Stomach smooth muscle (tissue), 2 donors: Measurements from ENCODE around the gene GPRIN1.
A peak's percentile ranks its signal among the peaks of the same experiment; 100 is the strongest.

Experiments used
- H3K27ac ChIP-seq: one replicate; pipeline ENCODE4 v1.7.0; 2013; ENCODE audit warnings: mild to moderate bottlenecking, low read length, inconsistent platforms
- H3K27me3 ChIP-seq, 2 donors: one replicate each; pipeline ENCODE4 v1.7.0; 2013; ENCODE audit warnings: low read length in 2 of 2; ENCODE audit not compliant: insufficient read depth in 2 of 2, control insufficient read depth in 1 of 2
- H3K36me3 ChIP-seq, 2 donors: one replicate each; pipeline ENCODE4 v1.7.0; 2013; ENCODE audit warnings: low read length in 2 of 2; ENCODE audit not compliant: control insufficient read depth in 2 of 2, insufficient read depth in 2 of 2
- H3K4me1 ChIP-seq: one replicate; pipeline ENCODE4 v1.7.0; 2013; ENCODE audit warnings: low read length; ENCODE audit not compliant: control insufficient read depth, insufficient read depth
- H3K4me3 ChIP-seq, 2 donors: one replicate each; pipeline ENCODE4 v1.7.0; 2013; ENCODE audit warnings: low read length in 2 of 2
- H3K9ac ChIP-seq, 2 donors: one replicate each; pipeline ENCODE4 v1.7.0; 2013; ENCODE audit warnings: low read length in 2 of 2, mild to moderate bottlenecking in 1 of 2
- H3K9me3 ChIP-seq, 2 donors: one replicate each; pipeline ENCODE4 v1.7.0; 2013; ENCODE audit warnings: low read length in 2 of 2; ENCODE audit not compliant: control insufficient read depth in 2 of 2
- donor health status: healthy.
- donor health status: Pancreatic carcinoma.

The GPRIN1 gene

DNA sequence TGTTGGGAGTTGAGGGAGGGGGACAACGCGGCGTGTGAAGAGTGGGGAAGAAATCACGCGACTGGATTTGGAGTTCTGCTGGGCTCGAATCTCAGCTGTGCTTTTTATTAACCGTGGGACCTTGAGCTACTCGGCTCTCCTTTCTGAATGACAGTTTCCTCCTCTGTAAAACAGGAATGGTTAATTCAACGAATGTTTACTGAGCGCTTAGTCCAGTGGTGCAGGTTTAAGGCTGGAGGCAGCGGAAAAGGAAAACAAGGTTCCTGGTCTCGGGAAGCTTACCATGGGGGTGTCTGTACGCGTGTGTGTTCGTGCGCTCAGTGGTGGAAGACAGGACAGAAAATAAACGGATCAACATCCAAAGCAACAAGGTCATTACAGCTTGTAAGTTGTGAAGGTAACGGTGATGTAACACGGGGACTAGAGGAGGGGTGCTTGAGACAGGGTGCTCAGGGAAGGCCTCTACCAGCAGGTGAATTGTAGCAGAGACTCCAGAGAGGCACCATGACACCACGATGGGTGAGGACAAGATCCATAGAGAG, 20.8 kb upstream of the GPRIN1 start:
- Histone ChIP-seq H3K27ac (no peak overlapping the region), H3K27me3 (peaks cover 59 to 65% of the 10 kb centered on the region in 2 donors), H3K4me3 (peak overlapping the region; percentile 40 to 66), H3K9ac (no peak overlapping the region), H3K9me3 (peaks cover 0 to 4% of the 10 kb centered on the region in 2 donors), H3K4me1 (peaks cover 17% of the 10 kb centered on the region), H3K36me3 (no peaks in the 10 kb centered on the region)

DNA sequence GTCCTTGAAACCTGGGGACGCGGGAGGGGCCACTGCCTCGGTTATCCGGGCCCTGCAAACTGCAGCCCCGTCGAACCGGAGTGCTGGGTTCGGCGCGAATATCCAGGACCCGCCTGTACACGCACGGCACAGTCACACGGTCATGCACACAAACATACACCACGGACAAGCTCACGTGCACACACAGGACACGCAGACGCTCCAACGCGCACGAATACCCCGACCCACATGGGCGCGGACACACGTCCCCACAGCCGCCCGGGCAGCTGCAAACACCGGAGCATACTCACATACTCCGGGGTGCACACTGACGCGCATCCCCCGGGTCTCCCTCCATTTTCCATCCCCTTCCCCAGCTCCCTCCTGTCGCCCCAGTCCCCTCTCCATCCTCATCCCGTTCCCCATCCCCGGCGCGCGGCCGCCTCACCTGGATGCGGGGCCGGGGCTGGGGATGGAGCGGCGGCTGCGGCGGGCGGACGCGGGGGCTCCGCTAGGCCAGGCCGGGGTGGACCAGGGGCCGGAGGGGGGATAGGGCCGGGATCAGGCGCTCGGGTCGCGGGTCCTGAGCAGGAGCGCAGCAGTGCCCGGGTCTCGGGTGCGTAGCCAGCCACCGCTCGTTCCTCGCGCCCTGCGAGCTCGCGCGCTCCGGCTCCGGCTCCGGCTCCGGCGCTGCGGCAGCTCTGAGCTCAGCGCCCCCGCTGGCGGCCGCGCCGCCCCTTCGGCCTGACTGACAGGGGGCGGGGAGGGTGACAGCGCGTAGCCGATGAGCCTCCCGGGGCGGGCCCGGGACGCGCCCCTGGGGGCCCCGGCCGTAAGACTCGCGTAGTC, 20.1 kb upstream of the GPRIN1 start, which contains the start of the genes EIF4E1B and SNCB:
TSS of gene EIF4E1B (plus strand) at position 823 of the 828 bp plus-strand sequence. CDS start 12,113 bp downstream, outside the sequence.
TSS of gene SNCB (minus strand) at position 682 of the 828 bp plus-strand sequence. CDS start 880 bp downstream, outside the sequence.
- peaks cover 17% of the 10 kb centered on the region for H3K4me1 ChIP-seq
- H3K4me3 ChIP-seq = peak within 1 kb of the TSS; percentile 40 to 66
- H3K27ac ChIP-seq = no peak within 1 kb of the TSS
- H3K9me3 ChIP-seq = no peaks in the 10 kb centered on the region
- peaks cover 61 to 70% of the 10 kb centered on the region in 2 donors for H3K27me3 ChIP-seq
- H3K9ac ChIP-seq = no peak within 1 kb of the TSS
- no peaks in the 10 kb centered on the region for H3K36me3 ChIP-seq

DNA sequence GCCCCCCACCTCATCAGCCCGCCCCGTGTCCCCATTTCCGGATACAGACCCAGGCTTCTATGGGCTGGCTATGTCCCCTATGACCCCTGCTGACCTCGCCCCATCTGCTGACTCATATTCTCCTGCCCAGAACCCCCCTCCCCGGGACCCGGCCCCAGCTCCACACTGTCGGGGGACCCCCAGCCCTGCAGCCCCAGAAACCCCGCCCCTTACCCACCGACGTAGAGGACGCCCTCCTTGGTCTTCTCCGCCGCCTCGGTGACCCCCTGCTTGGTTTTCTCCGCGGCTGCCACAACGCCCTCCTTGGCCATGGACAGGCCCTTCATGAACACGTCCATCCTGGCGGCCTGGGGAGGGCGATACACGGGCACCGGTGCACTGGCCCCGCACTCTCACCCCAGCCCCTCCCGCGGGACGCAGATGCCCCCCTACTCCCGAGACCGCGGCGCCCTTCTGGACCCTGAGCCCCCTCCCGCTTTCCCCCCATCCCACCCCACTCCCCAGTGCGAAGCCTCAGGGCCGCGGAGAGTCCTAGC, 19.4 kb upstream of the GPRIN1 start:
- peaks cover 62 to 70% of the 10 kb centered on the region in 2 donors for H3K27me3 ChIP-seq
- no peak overlapping the region for H3K27ac ChIP-seq
- H3K36me3 ChIP-seq = no peaks in the 10 kb centered on the region
- H3K4me1 ChIP-seq = peaks cover 17% of the 10 kb centered on the region
- H3K4me3 ChIP-seq = no peak overlapping the region
- H3K9me3 ChIP-seq = no peaks in the 10 kb centered on the region
- H3K9ac ChIP-seq = no peak overlapping the region

DNA sequence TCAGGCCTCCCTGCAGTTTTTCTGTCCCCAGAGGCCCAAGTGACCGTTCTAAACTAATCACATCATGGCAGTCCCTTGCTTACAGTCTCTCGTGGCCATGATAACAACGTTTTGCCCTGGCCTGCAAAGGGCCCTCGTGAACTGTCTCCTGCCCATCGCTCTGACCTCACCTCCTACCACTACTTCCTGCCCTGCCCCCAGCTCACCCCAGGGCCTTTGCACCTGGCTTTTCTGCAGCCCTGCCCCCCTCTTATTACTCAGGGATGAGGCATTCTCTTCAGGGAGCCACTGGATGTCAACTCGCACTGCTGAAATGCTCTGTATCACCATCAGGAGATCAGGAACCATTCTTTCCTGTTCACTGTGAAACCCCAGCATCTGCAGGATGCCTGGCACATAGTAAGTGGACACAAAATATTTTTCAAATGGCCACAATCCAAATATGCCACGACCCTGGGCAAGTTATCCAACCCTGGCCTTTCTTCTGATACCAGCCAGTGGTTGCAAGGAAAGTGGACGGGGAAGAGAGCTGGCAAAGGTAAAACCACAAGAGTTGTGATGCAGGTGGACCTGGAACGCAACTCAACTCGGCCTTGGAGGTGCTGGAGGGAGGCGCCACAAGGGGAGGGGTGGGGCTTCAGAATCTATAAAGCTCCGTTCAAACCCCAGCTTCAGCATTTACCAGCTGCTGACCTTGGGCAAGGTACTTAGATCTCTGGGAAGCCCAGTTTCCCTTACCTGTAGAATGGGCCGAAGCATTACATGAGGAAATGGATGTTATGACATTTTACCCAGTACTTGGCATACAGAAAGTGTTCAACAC, 18.7 kb upstream of the GPRIN1 start:
- no peaks in the 10 kb centered on the region for H3K9me3 ChIP-seq
- no peaks in the 10 kb centered on the region for H3K36me3 ChIP-seq
- H3K27ac ChIP-seq = no peak overlapping the region
- peaks cover 66 to 77% of the 10 kb centered on the region in 2 donors for H3K27me3 ChIP-seq
- peaks cover 17% of the 10 kb centered on the region for H3K4me1 ChIP-seq
- H3K4me3 ChIP-seq = no peak overlapping the region
- no peak overlapping the region for H3K9ac ChIP-seq

DNA sequence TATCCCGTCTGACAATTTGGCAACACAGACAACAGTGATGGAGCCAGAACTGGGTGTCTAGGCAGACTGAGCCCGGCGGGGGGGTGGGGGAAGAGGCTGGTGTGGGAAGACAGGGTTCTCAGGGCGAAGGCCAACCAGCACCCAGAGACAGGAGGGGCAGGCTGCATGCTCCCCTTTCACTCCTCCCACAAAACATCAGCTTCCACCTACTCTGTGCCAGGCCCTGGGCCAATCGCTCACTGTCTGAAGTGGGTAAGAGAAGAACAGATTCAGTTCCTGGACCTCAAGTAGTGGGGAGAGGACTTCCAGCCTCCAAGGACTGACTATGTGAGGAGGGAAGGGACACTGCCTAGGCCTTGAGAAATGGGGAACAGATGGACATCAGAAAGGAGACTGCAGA, 17.6 kb upstream of the GPRIN1 start:
- no peak overlapping the region for H3K4me3 ChIP-seq
- peaks cover 67 to 73% of the 10 kb centered on the region in 2 donors for H3K27me3 ChIP-seq
- no peaks in the 10 kb centered on the region for H3K9me3 ChIP-seq
- H3K27ac ChIP-seq = no peak overlapping the region
- H3K4me1 ChIP-seq = peaks cover 17% of the 10 kb centered on the region
- H3K9ac ChIP-seq = no peak overlapping the region
- no peaks in the 10 kb centered on the region for H3K36me3 ChIP-seq

DNA sequence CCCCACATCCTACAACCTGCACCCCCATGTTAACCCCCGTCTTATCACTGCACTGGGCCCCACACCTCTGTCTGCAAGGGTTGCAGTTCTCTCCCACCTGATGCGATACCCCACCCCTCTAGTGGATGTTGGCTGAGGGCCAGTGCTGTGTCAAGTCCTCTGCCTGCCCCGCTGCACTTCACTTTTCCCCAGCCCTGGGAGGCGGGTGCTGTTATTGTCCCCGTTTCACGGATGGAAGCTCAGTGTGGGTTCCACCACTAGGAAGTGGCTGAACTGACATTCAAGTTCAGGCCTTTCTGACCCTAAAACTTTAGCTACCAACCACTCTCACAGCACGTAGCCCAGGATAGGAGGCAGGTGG, 16.9 kb upstream of the GPRIN1 start:
- no peaks in the 10 kb centered on the region for H3K9me3 ChIP-seq
- peaks cover 17% of the 10 kb centered on the region for H3K4me1 ChIP-seq
- H3K4me3 ChIP-seq = no peak overlapping the region
- H3K27me3 ChIP-seq = peaks cover 70 to 72% of the 10 kb centered on the region in 2 donors
- H3K27ac ChIP-seq = no peak overlapping the region
- no peaks in the 10 kb centered on the region for H3K36me3 ChIP-seq
- H3K9ac ChIP-seq = no peak overlapping the region

DNA sequence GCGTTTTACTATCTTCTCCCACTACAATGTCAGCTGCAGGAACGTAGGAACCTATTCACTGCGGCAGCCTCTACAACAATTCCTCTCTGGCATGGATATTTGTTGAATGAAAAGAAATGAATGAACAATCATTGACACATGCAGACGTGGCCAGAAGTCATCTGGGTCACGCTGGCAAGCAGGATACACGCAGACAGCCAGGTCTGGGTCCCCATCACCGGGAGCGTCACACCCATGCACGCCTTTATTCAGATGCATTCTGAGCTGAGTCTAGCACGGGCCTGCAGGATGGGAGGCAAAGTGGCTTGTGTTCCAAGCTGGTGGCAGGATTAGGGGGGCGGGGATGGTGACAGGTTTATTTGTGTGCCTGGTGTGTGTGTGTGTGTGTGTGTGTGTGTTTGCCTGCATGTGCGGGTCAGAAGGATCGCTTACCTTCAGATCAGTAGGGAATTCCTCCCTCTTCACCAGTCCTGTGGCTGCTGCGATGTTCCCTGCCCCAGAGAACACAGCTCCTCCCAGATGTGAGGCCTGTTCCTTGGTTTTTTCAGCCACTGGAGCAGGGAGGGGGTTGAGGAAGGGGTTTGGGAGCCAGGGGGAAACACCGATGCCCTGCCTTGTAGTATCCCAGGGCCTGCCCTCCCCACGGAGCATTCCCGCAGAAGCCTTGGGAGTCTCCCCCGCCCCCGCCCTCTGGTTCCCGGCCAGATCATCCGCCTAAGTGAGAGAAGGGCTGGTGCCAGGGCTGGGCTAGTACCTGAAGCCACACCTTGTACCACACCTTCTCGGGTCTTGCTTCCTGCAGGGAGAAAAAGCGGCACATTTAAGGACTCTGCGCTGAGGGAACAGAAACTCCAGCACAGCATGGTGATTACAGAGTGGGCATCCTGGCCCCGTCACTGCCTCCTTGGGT, 16.3 kb upstream of the GPRIN1 start:
- H3K27me3 ChIP-seq = peaks cover 70 to 72% of the 10 kb centered on the region in 2 donors
- H3K27ac ChIP-seq = no peak overlapping the region
- H3K9ac ChIP-seq = no peak overlapping the region
- no peaks in the 10 kb centered on the region for H3K9me3 ChIP-seq
- no peak overlapping the region for H3K4me3 ChIP-seq
- peaks cover 22% of the 10 kb centered on the region for H3K4me1 ChIP-seq
- H3K36me3 ChIP-seq = no peaks in the 10 kb centered on the region

DNA sequence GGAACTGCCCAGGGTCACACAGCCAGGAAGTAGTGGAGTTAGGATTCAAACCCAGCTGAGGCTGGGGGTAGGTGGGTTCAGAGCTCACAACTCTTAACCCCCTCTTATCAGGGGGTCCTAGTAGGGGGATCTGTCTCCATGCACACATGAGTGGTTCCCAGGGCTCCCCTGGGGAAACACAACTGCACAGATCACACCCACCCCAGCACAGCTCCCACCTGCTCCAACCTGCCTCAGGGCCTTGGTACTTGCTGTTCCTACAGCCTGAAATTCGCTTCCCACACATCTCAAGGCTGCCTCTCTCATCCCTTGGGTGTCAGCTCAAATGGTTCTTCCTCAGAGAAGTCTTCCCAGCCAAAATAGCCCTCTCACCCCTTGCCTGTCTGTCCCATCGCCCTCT, 15.6 kb upstream of the GPRIN1 start:
- Histone ChIP-seq H3K9me3 (no peaks in the 10 kb centered on the region), H3K27ac (no peak overlapping the region), H3K9ac (no peak overlapping the region), H3K4me1 (peaks cover 22% of the 10 kb centered on the region), H3K4me3 (no peak overlapping the region), H3K27me3 (peaks cover 70 to 72% of the 10 kb centered on the region in 2 donors), H3K36me3 (no peaks in the 10 kb centered on the region)

DNA sequence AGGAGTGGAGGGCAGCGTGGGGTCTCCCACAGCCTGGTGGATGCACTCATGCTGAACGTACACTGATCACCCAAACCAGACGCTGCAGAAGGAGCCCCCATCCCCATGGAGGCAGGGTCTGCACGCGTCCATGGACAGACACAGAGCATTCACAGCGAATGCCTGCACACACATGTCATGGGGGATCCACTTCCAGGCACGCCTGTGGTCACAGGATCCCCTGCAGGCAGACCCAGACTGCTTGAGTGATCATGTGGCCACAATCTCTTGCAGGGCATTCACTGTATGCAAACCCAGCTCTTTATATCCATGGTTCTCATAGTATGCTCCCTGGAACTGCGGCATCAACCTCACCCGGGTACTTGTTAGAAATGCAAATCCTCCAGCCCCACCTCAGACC, 15.0 kb upstream of the GPRIN1 start:
- Histone ChIP-seq H3K4me1 (peaks cover 22% of the 10 kb centered on the region), H3K27ac (no peak overlapping the region), H3K36me3 (no peaks in the 10 kb centered on the region), H3K4me3 (no peak overlapping the region), H3K9me3 (no peaks in the 10 kb centered on the region), H3K27me3 (peaks cover 72% of the 10 kb centered on the region in 2 donors), H3K9ac (no peak overlapping the region)

DNA sequence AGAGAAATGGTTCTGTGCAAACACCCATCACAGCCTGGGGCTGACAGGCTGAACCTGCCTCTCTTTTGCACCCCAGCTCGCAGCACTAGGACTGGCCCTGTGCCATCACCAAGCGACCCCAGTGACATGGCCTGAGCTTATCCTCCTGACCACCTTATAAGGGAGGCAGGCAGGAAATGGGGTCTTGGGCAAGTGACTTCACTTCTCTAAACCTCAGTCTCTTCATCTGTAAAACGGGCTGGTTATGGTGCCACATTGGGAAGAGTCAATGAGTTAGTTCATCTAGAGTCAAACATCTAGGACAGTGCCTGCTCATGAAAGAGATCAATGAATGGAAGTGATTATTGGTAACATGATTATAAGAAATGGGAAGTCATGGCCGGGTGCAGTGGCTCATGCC, 14.2 kb upstream of the GPRIN1 start:
- Histone ChIP-seq H3K9me3 (no peaks in the 10 kb centered on the region), H3K9ac (no peak overlapping the region), H3K27ac (no peak overlapping the region), H3K4me3 (no peak overlapping the region), H3K36me3 (no peaks in the 10 kb centered on the region), H3K4me1 (peaks cover 24% of the 10 kb centered on the region), H3K27me3 (peaks cover 71 to 73% of the 10 kb centered on the region in 2 donors)
